Measurements from ENCODE around the gene ABCE1. TPM values are rescaled to one million over a fixed set of nuclear protein-coding genes. Genes with fewer than 3 reads are reported as not detected.

The ABCE1 gene
- total RNA-seq, 2 donors from 2014 or later, result 47.2 to 50.4 TPM

DNA sequence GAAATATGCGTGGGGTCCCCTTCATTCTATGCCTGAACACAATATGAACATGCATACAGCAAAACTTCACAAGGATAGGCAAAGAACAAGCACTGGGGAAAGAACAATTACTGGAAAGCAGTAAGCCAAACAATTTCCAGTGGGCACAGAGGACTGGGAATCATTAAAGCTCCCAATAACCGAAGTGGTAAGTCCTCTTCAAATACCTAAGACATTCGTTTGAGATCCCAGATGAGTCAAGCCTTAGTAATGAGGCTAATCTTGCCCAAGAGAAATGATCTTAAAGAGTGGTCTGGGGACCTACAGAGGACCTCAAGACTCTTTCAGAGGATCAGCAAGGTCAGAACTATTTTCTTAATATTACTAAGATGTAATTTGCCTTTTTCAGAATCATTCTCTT, 28.8 kb upstream of the ABCE1 start:
- WGBS, 2 donors, result 80 to 88% methylated on average over 3 of the region's 3 CpGs
- intact Hi-C loops (cut with DNase I), result no loop called here

DNA sequence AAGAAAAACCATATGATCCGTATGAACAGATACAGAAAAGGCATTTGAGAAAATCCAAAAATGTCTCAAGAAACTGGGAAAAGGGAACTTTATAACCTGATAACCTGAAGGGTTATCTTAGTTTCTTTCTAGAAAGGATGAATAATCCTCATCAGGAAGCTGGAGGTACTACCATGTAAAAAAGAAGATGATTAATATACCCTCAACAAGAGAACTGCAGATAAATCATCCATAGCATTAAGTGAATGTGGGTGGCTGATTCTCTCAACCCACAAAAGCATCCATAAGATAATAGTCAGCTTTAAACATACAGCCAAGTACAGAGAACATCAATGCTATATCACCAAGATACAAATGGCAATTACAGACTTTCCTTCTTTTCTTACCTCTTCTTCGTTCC, 26.6 kb upstream of the ABCE1 start:
- TF ChIP-seq POLR2A (IDR thresholded peaks at IDR 0.05), result no peak
- TF ChIP-seq, protein P1, sequence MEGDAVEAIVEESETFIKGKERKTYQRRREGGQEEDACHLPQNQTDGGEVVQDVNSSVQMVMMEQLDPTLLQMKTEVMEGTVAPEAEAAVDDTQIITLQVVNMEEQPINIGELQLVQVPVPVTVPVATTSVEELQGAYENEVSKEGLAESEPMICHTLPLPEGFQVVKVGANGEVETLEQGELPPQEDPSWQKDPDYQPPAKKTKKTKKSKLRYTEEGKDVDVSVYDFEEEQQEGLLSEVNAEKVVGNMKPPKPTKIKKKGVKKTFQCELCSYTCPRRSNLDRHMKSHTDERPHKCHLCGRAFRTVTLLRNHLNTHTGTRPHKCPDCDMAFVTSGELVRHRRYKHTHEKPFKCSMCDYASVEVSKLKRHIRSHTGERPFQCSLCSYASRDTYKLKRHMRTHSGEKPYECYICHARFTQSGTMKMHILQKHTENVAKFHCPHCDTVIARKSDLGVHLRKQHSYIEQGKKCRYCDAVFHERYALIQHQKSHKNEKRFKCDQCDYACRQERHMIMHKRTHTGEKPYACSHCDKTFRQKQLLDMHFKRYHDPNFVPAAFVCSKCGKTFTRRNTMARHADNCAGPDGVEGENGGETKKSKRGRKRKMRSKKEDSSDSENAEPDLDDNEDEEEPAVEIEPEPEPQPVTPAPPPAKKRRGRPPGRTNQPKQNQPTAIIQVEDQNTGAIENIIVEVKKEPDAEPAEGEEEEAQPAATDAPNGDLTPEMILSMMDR (IDR thresholded peaks at IDR 0.05), result no peak
- H3K36me3 ChIP-seq (replicated peaks in 1 of 2; ENCODE audit: insufficient read depth in 1 of 2, low read depth in 2 of 2), result no peaks in the 10 kb centered on the region
- no peak overlapping the region for H3K27ac ChIP-seq
- no peak for DNase-seq
- 93% methylated on average over 2 of the region's 2 CpGs for WGBS, 2 donors
- no peak for ATAC-seq
- no peaks in the 10 kb centered on the region for H3K4me1 ChIP-seq
- H3K27me3 ChIP-seq, result no peaks in the 10 kb centered on the region
- H3K9me3 ChIP-seq, result no peaks in the 10 kb centered on the region
- H3K4me3 ChIP-seq, result no peak overlapping the region
- intact Hi-C loops (cut with DNase I), result no loop called here

More for the DNA sequence above, 28.8 kb upstream of the ABCE1 start:
- no peak overlapping the region for H3K27ac ChIP-seq
- H3K27me3 ChIP-seq, result no peaks in the 10 kb centered on the region
- DNase-seq (no peak), ATAC-seq (no peak)
- TF ChIP-seq, protein P1 (IDR thresholded peaks at IDR 0.05), result no peak
- no peak for TF ChIP-seq POLR2A (IDR thresholded peaks at IDR 0.05)
- H3K4me1 ChIP-seq, result peaks cover 14% of the 10 kb centered on the region
- no peaks in the 10 kb centered on the region for H3K36me3 ChIP-seq (replicated peaks in 1 of 2; ENCODE audit: insufficient read depth in 1 of 2, low read depth in 2 of 2)
- no peak overlapping the region for H3K4me3 ChIP-seq
- H3K9me3 ChIP-seq, result no peaks in the 10 kb centered on the region

DNA sequence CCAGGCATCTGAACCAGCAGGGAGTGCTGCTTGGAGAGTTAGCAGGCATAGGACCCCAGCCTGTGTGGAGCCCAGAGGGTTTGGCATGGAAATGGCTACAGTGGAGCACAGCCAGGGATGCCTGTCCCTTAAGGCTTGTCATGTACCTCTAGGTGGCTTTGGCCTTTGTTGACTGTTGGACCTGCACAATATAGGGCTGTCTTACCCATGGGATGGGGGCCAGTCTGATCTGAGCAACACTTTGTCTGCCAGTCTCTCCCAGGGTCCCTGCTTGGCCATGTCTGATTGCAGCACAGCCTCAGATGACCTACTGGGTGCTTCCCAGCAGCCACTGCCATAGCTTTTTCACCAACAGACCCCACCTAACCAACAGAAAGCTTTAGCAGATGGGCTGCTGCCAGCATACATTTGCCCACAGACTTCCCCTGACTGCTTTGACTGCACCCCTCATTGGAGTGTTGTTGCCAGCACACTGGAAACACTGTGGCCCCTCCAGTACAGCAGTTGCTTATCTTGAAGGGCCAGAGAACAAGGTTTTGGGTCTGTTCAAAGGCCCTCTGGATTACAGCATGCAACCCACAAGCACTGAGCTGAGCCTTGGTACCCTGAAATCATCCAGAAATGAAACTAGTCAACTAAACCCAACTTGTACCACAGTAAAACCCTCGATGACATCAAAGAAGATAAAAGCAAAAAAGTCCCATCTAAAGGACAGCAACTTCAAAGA, 22.2 kb upstream of the ABCE1 start:
- Histone ChIP-seq H3K27ac (no peak overlapping the region), H3K9me3 (no peaks in the 10 kb centered on the region), H3K4me1 (no peaks in the 10 kb centered on the region), H3K4me3 (no peak overlapping the region), H3K36me3 (replicated peaks in 1 of 2; ENCODE audit: insufficient read depth in 1 of 2, low read depth in 2 of 2) (peaks cover 0 to 2% of the 10 kb centered on the region in 2 donors), H3K27me3 (no peaks in the 10 kb centered on the region)
- TF ChIP-seq, protein P1 (IDR thresholded peaks at IDR 0.05), result no peak
- TF ChIP-seq POLR2A (IDR thresholded peaks at IDR 0.05), result no peak
- ATAC-seq (no peak), DNase-seq (no peak)
- WGBS, 2 donors, result 90 to 95% methylated on average over 1 of the region's 1 CpG
- intact Hi-C loops (cut with DNase I), result no loop called here

DNA sequence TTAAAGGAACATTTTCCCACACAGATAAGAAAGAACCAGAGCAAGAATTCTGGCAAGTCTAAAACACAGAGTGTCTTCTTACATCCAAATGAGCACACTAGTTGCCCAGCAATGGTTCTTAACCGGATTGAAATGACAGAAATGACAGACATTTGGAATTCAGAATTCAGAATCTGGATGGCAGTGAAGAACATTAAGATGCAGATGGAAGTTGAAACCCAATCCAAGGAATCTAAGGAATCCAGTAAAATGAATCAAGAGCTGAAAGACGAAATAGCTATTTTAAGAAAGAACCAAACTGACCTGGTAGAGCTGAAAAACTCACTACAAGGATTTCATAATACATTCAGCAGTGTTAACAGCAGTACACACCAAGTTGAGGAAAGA, 21.6 kb upstream of the ABCE1 start:
- intact Hi-C loops (cut with DNase I), result no loop called here
- H3K4me3 ChIP-seq, result no peak overlapping the region
- TF ChIP-seq, protein P1 (IDR thresholded peaks at IDR 0.05), result no peak
- TF ChIP-seq POLR2A (IDR thresholded peaks at IDR 0.05), result no peak
- ATAC-seq, result no peak
- peaks cover 0 to 2% of the 10 kb centered on the region in 2 donors for H3K36me3 ChIP-seq (replicated peaks in 1 of 2; ENCODE audit: insufficient read depth in 1 of 2, low read depth in 2 of 2)
- H3K4me1 ChIP-seq, result no peaks in the 10 kb centered on the region
- H3K27ac ChIP-seq, result no peak overlapping the region
- no peak for DNase-seq
- no peaks in the 10 kb centered on the region for H3K27me3 ChIP-seq
- WGBS, 2 donors, result 95 to 98% methylated on average over 2 of the region's 2 CpGs
- no peaks in the 10 kb centered on the region for H3K9me3 ChIP-seq

DNA sequence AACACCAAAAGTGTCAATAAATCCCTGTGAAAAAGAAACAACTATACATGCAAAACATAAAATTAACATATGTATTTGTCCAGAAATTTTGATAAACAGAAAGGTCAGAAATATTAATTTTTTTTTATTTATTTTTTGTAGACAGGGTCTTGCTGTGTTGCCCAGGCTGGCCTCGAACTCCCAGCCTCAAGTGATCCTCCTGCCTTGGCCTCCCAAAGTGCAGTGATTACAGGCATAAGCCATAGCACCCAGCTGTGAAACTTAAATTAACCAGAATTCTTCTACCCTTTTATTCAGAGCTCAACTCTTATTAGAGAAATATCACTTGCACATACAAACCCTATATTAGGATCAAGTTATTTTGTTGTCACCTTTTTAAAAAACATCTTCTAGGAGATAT, 16.4 kb upstream of the ABCE1 start:
- ATAC-seq (no peak), DNase-seq (no peak)
- no peak overlapping the region for H3K27ac ChIP-seq
- no peaks in the 10 kb centered on the region for H3K4me1 ChIP-seq
- H3K9me3 ChIP-seq, result no peaks in the 10 kb centered on the region
- TF ChIP-seq, protein P1 (IDR thresholded peaks at IDR 0.05), result no peak
- no peak for TF ChIP-seq POLR2A (IDR thresholded peaks at IDR 0.05)
- 90 to 96% methylated on average over 1 of the region's 1 CpG for WGBS, 2 donors
- H3K27me3 ChIP-seq, result no peaks in the 10 kb centered on the region
- H3K4me3 ChIP-seq, result no peak overlapping the region
- peaks cover 0 to 2% of the 10 kb centered on the region in 2 donors for H3K36me3 ChIP-seq (replicated peaks in 1 of 2; ENCODE audit: insufficient read depth in 1 of 2, low read depth in 2 of 2)
- intact Hi-C loops (cut with DNase I), result no loop called here
